WTC11 (cell line): ENCODE data around the gene FGF6.

Source experiments
- ATF3 ChIP-seq: sonication (generic); formaldehyde crosslinking; conservative IDR thresholded peaks from 2 replicates; pipeline ENCODE4 v1.8.1; 2022; ENCODE audit warnings: mild to moderate bottlenecking, missing genetic modification reagents
- CTCF ChIP-seq: fragments of 200-600 bp; IDR thresholded peaks from 2 replicates; pipeline ENCODE4 v1.8.0; 2022; ENCODE audit warnings: antibody characterized with exemption
- TF ChIP-seq, protein P1 (sequence below): sonication (generic); formaldehyde crosslinking; IDR thresholded peaks from 2 replicates; pipeline ENCODE4 v1.8.0; 2022; ENCODE audit warnings: mild to moderate bottlenecking, missing genetic modification reagents

DNA sequence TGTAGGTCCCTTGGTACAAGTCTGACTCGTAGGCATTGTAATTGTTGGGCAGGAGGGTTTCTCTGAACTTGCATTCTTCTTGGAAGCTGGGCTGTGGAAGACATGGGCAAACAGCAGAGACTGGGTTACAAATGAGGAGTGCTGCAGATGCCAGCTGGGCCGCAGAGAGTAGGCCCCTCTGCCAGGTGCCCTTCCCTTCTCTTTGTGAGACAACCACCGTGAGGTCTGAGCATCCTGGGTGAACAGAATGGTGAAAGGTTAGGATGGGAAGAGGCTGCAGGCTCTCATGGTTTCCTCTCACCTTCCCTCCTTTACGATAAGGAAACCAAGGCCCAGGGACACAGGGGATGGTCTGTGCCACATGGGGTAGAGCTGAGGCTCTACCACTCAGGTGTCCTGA, 11.3 kb downstream of the FGF6 start:
- TF ChIP-seq CTCF (no peak), ATF3 (CRISPR knock-in tag) (no peak)
- TF ChIP-seq, protein P1, sequence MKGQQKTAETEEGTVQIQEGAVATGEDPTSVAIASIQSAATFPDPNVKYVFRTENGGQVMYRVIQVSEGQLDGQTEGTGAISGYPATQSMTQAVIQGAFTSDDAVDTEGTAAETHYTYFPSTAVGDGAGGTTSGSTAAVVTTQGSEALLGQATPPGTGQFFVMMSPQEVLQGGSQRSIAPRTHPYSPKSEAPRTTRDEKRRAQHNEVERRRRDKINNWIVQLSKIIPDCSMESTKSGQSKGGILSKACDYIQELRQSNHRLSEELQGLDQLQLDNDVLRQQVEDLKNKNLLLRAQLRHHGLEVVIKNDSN (CRISPR knock-in tag): no peak
